Panc1 (cell line): ENCODE measurements around the gene PC. TPM values are rescaled to one million over a fixed set of nuclear protein-coding genes. Genes with fewer than 3 reads are reported as not detected.

Experiments
- ATAC-seq: fragments of 200-7000 bp; cut with Tn5 transposase; 2 replicates; pipeline ENCODE4 v1.9.1; 2020; ENCODE audit warnings: mild to moderate bottlenecking, moderate library complexity
- BruUV-seq: library from RNA; stranded (reverse); fragments of 400-500 nt; replicated peaks from 2 replicates; lab custom pipeline; 2021; lab: Mats Ljungman, UMichigan
- CTCF ChIA-PET: fragments of 300-600 bp; sonication (Branson Sonifier 250); formaldehyde crosslinking; loops from one replicate; lab custom pipeline; 2022; ENCODE audit warnings: antibody characterized with exemption; lab: Charles Lee
- POLR2A ChIA-PET: fragments of 300-600 bp; sonication (Branson Sonifier 250); formaldehyde crosslinking; loops from one replicate; lab custom pipeline; 2022; ENCODE audit warnings: antibody characterized with exemption; lab: Charles Lee
- DNase-seq: peaks from one replicate; pipeline ENCODE4 v3.0.0-alpha.2; 2010; ENCODE audit warnings: low read depth, low spot score
- H3K27ac ChIP-seq: 2 replicates; pipeline ENCODE4 v1.5.1; 2011; ENCODE audit warnings: mild to moderate bottlenecking, low read length, inconsistent platforms
- H3K27me3 ChIP-seq: fragments of 200-500 bp; sonication (Bioruptor generic); 2 replicates; pipeline ENCODE4 v1.6.0; 2014; ENCODE audit warnings: low read length, inconsistent platforms; ENCODE audit not compliant: control insufficient read depth, insufficient read depth
- H3K36me3 ChIP-seq: fragments of 200-500 bp; sonication (Bioruptor generic); 2 replicates; pipeline ENCODE4 v1.5.1; 2014; ENCODE audit warnings: inconsistent platforms, mild to moderate bottlenecking, low read length, moderate library complexity; ENCODE audit not compliant: control insufficient read depth, insufficient read depth
- H3K4me1 ChIP-seq: 2 replicates; pipeline ENCODE4 v1.5.1; 2011; ENCODE audit warnings: inconsistent platforms, mild to moderate bottlenecking, low read length, moderate library complexity; ENCODE audit not compliant: control insufficient read depth, insufficient read depth
- H3K4me3 ChIP-seq, 2 experiments: 2 replicates each; pipeline ENCODE4 v1.5.1; 2011 to 2012; ENCODE audit warnings: low read depth in 2 of 2, low read length in 2 of 2, mild to moderate bottlenecking in 2 of 2, inconsistent platforms in 1 of 2, moderate library complexity in 1 of 2
- H3K9me3 ChIP-seq: fragments of 200-500 bp; sonication (Bioruptor generic); 2 replicates; pipeline ENCODE4 v1.5.1; 2014; ENCODE audit warnings: low read depth, mild to moderate bottlenecking, inconsistent platforms, low read length, moderate library complexity; ENCODE audit not compliant: control insufficient read depth, insufficient read depth
- POLR2AphosphoS5 ChIP-seq: IDR thresholded peaks from 2 replicates; pipeline ENCODE4 v1.6.1; 2012; ENCODE audit warnings: mild to moderate bottlenecking, low read depth, low read length, moderate library complexity
- SIN3A ChIP-seq: IDR thresholded peaks from 2 replicates; pipeline ENCODE4 v1.6.1; 2012; ENCODE audit warnings: low read depth, mild to moderate bottlenecking, low read length, moderate library complexity, borderline replicate concordance; ENCODE audit not compliant: insufficient read depth
- TCF7L2 ChIP-seq: IDR thresholded peaks from 2 replicates; pipeline ENCODE4 v1.6.1; 2011; ENCODE audit warnings: mild to moderate bottlenecking, low read depth, low read length, inconsistent platforms
- in situ Hi-C: cut with HindIII; loops from 2 replicates; pipeline ENCODE4 v1.10.0; 2016; ENCODE audit warnings: low sequenced_read_pairs, low pct_unique_long_range_greater_than_20kb
- intact Hi-C: fragments of 100-400 bp; cut with micrococcal nuclease; formaldehyde crosslinking; loops from one replicate; pipeline ENCODE4 v1.10.0; 2022; ENCODE audit not compliant: unreplicated experiment
- total RNA-seq: library from RNA; stranded (reverse); gene quantifications from one replicate; pipeline ENCODE4 v1.2.1, GENCODE V29; 2021; ENCODE audit not compliant: unreplicated experiment
- TF ChIP-seq, protein P1 (sequence below): fragments of 450-650 bp; IDR thresholded peaks from 2 replicates; pipeline ENCODE4 v1.5.1; 2017; ENCODE audit warnings: mild to moderate bottlenecking
- TF ChIP-seq, protein P2 (sequence below), 2 experiments: IDR thresholded peaks; 2 replicates each; pipeline ENCODE4 v1.6.1; 2011 to 2012; ENCODE audit warnings: low read depth in 2 of 2, control low read depth in 1 of 2, low read length in 1 of 2, mild to moderate bottlenecking in 1 of 2, moderate library complexity in 1 of 2; ENCODE audit not compliant: insufficient read depth in 1 of 2

The PC gene
- total RNA-seq, 1 experiment from 2014 or later = 12.8 TPM

DNA sequence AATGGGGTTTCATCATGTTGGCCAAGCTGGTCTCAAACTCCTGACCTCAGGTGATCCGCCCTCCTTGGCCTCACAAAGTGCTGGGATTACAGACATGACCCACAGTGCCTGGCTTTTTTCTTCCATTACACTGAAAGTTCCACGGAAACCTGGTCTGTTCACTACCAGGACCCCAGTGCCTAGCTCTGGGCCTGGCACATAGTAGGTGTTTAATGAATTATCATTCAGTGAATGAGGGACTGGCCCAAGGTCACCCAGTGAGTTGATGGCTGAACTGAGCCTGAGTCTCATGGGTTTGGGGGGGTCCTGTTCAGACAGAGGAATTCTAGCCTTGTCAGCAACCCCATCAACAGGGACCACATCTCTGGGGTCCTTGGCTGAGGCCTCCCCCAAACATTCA is 20.0 kb upstream of the PC start:
- peaks cover 21% of the 10 kb centered on the region for H3K4me1 ChIP-seq
- CTCF ChIA-PET = no interaction called here
- in situ Hi-C loops = no loop called here
- no peak overlapping the region for H3K27ac ChIP-seq
- POLR2A ChIA-PET = no interaction called here
- no peaks in the 10 kb centered on the region for H3K36me3 ChIP-seq
- no peak overlapping the region for H3K4me3 ChIP-seq
- DNase-seq = no peak
- BruUV-seq = no TSS peak
- intact Hi-C loops = no loop called here
- TF ChIP-seq, protein P1, sequence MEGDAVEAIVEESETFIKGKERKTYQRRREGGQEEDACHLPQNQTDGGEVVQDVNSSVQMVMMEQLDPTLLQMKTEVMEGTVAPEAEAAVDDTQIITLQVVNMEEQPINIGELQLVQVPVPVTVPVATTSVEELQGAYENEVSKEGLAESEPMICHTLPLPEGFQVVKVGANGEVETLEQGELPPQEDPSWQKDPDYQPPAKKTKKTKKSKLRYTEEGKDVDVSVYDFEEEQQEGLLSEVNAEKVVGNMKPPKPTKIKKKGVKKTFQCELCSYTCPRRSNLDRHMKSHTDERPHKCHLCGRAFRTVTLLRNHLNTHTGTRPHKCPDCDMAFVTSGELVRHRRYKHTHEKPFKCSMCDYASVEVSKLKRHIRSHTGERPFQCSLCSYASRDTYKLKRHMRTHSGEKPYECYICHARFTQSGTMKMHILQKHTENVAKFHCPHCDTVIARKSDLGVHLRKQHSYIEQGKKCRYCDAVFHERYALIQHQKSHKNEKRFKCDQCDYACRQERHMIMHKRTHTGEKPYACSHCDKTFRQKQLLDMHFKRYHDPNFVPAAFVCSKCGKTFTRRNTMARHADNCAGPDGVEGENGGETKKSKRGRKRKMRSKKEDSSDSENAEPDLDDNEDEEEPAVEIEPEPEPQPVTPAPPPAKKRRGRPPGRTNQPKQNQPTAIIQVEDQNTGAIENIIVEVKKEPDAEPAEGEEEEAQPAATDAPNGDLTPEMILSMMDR = no peak
- TF ChIP-seq, protein P2, sequence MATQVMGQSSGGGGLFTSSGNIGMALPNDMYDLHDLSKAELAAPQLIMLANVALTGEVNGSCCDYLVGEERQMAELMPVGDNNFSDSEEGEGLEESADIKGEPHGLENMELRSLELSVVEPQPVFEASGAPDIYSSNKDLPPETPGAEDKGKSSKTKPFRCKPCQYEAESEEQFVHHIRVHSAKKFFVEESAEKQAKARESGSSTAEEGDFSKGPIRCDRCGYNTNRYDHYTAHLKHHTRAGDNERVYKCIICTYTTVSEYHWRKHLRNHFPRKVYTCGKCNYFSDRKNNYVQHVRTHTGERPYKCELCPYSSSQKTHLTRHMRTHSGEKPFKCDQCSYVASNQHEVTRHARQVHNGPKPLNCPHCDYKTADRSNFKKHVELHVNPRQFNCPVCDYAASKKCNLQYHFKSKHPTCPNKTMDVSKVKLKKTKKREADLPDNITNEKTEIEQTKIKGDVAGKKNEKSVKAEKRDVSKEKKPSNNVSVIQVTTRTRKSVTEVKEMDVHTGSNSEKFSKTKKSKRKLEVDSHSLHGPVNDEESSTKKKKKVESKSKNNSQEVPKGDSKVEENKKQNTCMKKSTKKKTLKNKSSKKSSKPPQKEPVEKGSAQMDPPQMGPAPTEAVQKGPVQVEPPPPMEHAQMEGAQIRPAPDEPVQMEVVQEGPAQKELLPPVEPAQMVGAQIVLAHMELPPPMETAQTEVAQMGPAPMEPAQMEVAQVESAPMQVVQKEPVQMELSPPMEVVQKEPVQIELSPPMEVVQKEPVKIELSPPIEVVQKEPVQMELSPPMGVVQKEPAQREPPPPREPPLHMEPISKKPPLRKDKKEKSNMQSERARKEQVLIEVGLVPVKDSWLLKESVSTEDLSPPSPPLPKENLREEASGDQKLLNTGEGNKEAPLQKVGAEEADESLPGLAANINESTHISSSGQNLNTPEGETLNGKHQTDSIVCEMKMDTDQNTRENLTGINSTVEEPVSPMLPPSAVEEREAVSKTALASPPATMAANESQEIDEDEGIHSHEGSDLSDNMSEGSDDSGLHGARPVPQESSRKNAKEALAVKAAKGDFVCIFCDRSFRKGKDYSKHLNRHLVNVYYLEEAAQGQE (IDR thresholded peaks at IDR 0.05; ENCODE audit: insufficient read depth in 1 of 2, low read depth in 2 of 2, low read length in 1 of 2) = no peak
- TF ChIP-seq TCF7L2 (no peak), SIN3A (no peak), POLR2AphosphoS5 (no peak)
- no peaks in the 10 kb centered on the region for H3K27me3 ChIP-seq
- no peak for ATAC-seq
- no peaks in the 10 kb centered on the region; the same call in 1 of the 2 replicates for H3K9me3 ChIP-seq

DNA sequence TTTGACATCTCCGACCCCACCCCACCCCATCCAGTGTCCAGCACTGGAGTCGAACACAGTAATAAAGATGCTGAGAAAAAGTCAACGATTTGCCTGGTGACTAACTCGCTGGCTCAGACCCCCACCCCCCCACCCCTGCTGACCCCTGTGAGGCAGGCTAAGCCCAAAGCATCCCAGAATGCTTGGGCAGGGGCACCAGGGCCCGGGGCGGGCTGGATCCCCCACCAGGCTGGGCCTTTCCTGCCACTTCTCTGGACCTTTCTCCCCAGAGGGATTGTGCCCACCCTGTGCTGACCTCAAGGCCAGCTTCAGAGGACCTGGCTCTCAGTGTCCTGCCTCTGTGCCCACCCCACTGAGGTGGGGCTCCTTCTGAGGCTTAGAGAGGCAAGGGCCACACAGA is 18.7 kb upstream of the PC start:
- no peaks in the 10 kb centered on the region for H3K27me3 ChIP-seq
- intact Hi-C loops (no loop called here), in situ Hi-C loops (no loop called here)
- TF ChIP-seq, protein P1 = no peak
- TF ChIP-seq POLR2AphosphoS5 (no peak), TCF7L2 (no peak), SIN3A (no peak)
- TF ChIP-seq, protein P2 (IDR thresholded peaks at IDR 0.05; ENCODE audit: insufficient read depth in 1 of 2, low read depth in 2 of 2, low read length in 1 of 2) = no peak
- no peak overlapping the region for H3K27ac ChIP-seq
- ChIA-PET CTCF (interaction anchor here (1.6 kb wide), 1 partner anchor 19 kb away, joined by 4 read pairs; no protein-coding TSS in a partner anchor), POLR2A (no interaction called here)
- DNase-seq = no peak
- no peaks in the 10 kb centered on the region for H3K36me3 ChIP-seq
- H3K4me1 ChIP-seq = peaks cover 16% of the 10 kb centered on the region
- H3K4me3 ChIP-seq = no peak overlapping the region
- no peak for ATAC-seq
- H3K9me3 ChIP-seq = no peaks in the 10 kb centered on the region; the same call in 1 of the 2 replicates
- BruUV-seq = no TSS peak
